B cell (primary cell): ENCODE results near the gene FBXW5. TPM values are rescaled to one million over a fixed set of nuclear protein-coding genes. Genes with fewer than 3 reads are reported as not detected.

Source experiments
- ATAC-seq: fragments of 200-7000 bp; cut with Tn5 transposase; one replicate; pipeline ENCODE4 v1.10.0; 2021; ENCODE audit warnings: low read depth, mild to moderate bottlenecking, moderate number of reproducible peaks, moderate library complexity
- CTCF ChIA-PET: fragments of 350-600 bp; sonication (Branson Sonifier 250); formaldehyde crosslinking; loops from one replicate; lab custom pipeline; 2021; ENCODE audit warnings: antibody characterized with exemption, inconsistent platforms; lab: Charles Lee
- POLR2A ChIA-PET: fragments of 350-600 bp; sonication (Branson Sonifier 250); formaldehyde crosslinking; loops from one replicate; lab custom pipeline; 2021; ENCODE audit warnings: antibody characterized with exemption; lab: Charles Lee
- DNase-seq: peaks from one replicate; pipeline ENCODE4 v3.0.0; 2013
- H2AFZ ChIP-seq: 2 replicates; pipeline ENCODE4 v1.6.1; 2012; ENCODE audit warnings: mild to moderate bottlenecking, low read depth, low read length; ENCODE audit not compliant: insufficient read depth, poor library complexity, severe bottlenecking
- H3K27ac ChIP-seq, 2 donors: 1 replicate in 1 of 2; 2 replicates in 1 of 2; pipeline ENCODE4 v1.5.1; 2012 to 2013; ENCODE audit warnings: low read length in 2 of 2, mild to moderate bottlenecking in 2 of 2, moderate library complexity in 1 of 2
- H3K27me3 ChIP-seq, 4 experiments: fragments of 200-600 bp in 1 of 4; sonication (generic) in 1 of 4; replicated peaks in 1 of 4; 1 replicate in 2 of 4; 2 replicates in 2 of 4; pipeline versions ENCODE4 v1.6.1 to v1.7.0; 2013 to 2016; ENCODE audit warnings: low read length in 3 of 4, mild to moderate bottlenecking in 2 of 4, mixed read lengths in 1 of 4, moderate library complexity in 1 of 4; ENCODE audit not compliant: insufficient read depth in 4 of 4, control insufficient read depth in 3 of 4; ENCODE audit errors: control extremely low read depth in 1 of 4
- H3K36me3 ChIP-seq, 2 experiments: replicated peaks in 1 of 2; 1 replicate in 1 of 2; 2 replicates in 1 of 2; pipeline versions ENCODE4 v1.6.1 to v1.7.1; 2013; ENCODE audit warnings: low read length in 1 of 2; ENCODE audit not compliant: insufficient read depth in 2 of 2, control insufficient read depth in 1 of 2; ENCODE audit errors: control extremely low read depth in 1 of 2, extremely low read depth in 1 of 2
- H3K4me1 ChIP-seq, 2 donors: fragments of 200-600 bp in 1 of 2; sonication (generic) in 1 of 2; 1 replicate in 1 of 2; 2 replicates in 1 of 2; pipeline versions ENCODE4 v1.5.1 to v1.6.1; 2013 to 2017; ENCODE audit warnings: low read length in 2 of 2; ENCODE audit not compliant: control insufficient read depth in 2 of 2, insufficient read depth in 2 of 2
- H3K4me2 ChIP-seq: replicated peaks from 2 replicates; pipeline ENCODE3; 2012; ENCODE audit warnings: mild to moderate bottlenecking, low read depth, low read length; ENCODE audit not compliant: poor library complexity, severe bottlenecking
- H3K4me3 ChIP-seq, 5 experiments: fragments of 200-600 bp in 1 of 5; sonication (generic) in 1 of 5; 1 replicate in 3 of 5; 2 replicates in 2 of 5; pipeline versions ENCODE4 v1.5.1 to v1.7.0; 2011 to 2016; ENCODE audit warnings: low read length in 4 of 5, mild to moderate bottlenecking in 4 of 5, low read depth in 2 of 5, control low read depth in 1 of 5, moderate library complexity in 1 of 5; ENCODE audit not compliant: insufficient read depth in 1 of 5; ENCODE audit errors: control extremely low read depth in 1 of 5, extremely low read depth in 1 of 5
- H3K79me2 ChIP-seq: fragments of 200-600 bp; sonication (generic); one replicate; pipeline ENCODE4 v1.6.0; 2016; ENCODE audit warnings: low read length; ENCODE audit not compliant: control insufficient read depth, insufficient read depth
- H3K9ac ChIP-seq: fragments of 200-600 bp; sonication (generic); 2 replicates; pipeline ENCODE4 v1.6.1; 2017; ENCODE audit warnings: mild to moderate bottlenecking, low read length, moderate library complexity
- H3K9me3 ChIP-seq, 3 donors: one replicate each; pipeline versions ENCODE4 v1.6.1 to v1.7.1; 2013; ENCODE audit warnings: low read length in 2 of 3; ENCODE audit not compliant: control insufficient read depth in 2 of 3, insufficient read depth in 1 of 3; ENCODE audit errors: control extremely low read depth in 1 of 3
- H4K20me1 ChIP-seq: 2 replicates; pipeline ENCODE4 v1.6.0; 2012; ENCODE audit warnings: mild to moderate bottlenecking, low read length; ENCODE audit not compliant: insufficient read depth, control insufficient read depth, poor library complexity, severe bottlenecking
- H3K27ac Mint-ChIP-seq: one replicate; pipeline ENCODE4 v1.8.0; 2021; ENCODE audit warnings: mixed read lengths
- H3K27me3 Mint-ChIP-seq: one replicate; pipeline ENCODE4 v1.8.0; 2021; ENCODE audit warnings: mixed read lengths
- H3K4me1 Mint-ChIP-seq: one replicate; pipeline ENCODE4 v1.8.0; 2021; ENCODE audit warnings: mixed read lengths
- H3K4me3 Mint-ChIP-seq: one replicate; pipeline ENCODE4 v1.8.0; 2021; ENCODE audit warnings: mixed read lengths
- H3K9me3 Mint-ChIP-seq: one replicate; pipeline ENCODE4 v1.8.0; 2022; ENCODE audit warnings: mixed read lengths; ENCODE audit not compliant: insufficient read depth
- CTCF ChIP-seq: fragments of 200-600 bp; IDR thresholded peaks from one replicate; pipeline ENCODE4 v1.8.0; 2022; ENCODE audit warnings: antibody characterized with exemption, mild to moderate bottlenecking
- EZH2 ChIP-seq: IDR thresholded peaks from 2 replicates; pipeline ENCODE4 v1.6.1; 2012; ENCODE audit warnings: borderline replicate concordance, low read depth, mild to moderate bottlenecking, moderate library complexity, low read length; ENCODE audit not compliant: insufficient read depth, poor library complexity, severe bottlenecking
- WGBS: methylation state at CpG from one replicate; pipeline ENCODE4 v1.1.5; 2013; ENCODE audit warnings: missing lambda C conversion rate; ENCODE audit not compliant: insufficient coverage; 5-methylcytosine and 5-hydroxymethylcytosine counted together
- intact Hi-C: fragments of 100-400 bp; cut with micrococcal nuclease; formaldehyde crosslinking; loops from one replicate; pipeline ENCODE4 v1.10.0; 2022
- polyA plus RNA-seq: library from polyadenylated mRNA; depleted of rRNA; stranded (reverse); fragments of >200 nt; gene quantifications from 2 replicates; pipeline ENCODE4 v1.2.3, GENCODE V29; 2012
- total RNA-seq, 2 donors: library from RNA; stranded (reverse); fragments of 120-200 nt in 1 of 2; gene quantifications; 1 replicate in 1 of 2; 2 replicates in 1 of 2; pipeline versions ENCODE4 v1.2.3 to v1.2.4, GENCODE V29; 2013 to 2022

FBXW5 gene
- total and polyA plus RNA-seq, 2 donors (not counting 1 experiment from before 2014, with no cell fraction given) = 99.6 to 195 TPM

- 95% methylated on average over 7 of the region's 9 CpGs for WGBS
- no peak overlapping the region for H3K4me3 Mint-ChIP-seq
- no peaks in the 10 kb centered on the region for H4K20me1 ChIP-seq
- peaks cover 0 to 7% (median under 1%) of the 10 kb centered on the region in 4 experiments for H3K27me3 ChIP-seq
- H3K27ac Mint-ChIP-seq = no peak overlapping the region
- H3K4me1 ChIP-seq = peaks cover 5 to 10% of the 10 kb centered on the region in 2 donors
- DNase-seq = no peak
- intact Hi-C loops = no loop called here
- no peak overlapping the region for H3K27ac ChIP-seq
- H3K9ac ChIP-seq = no peak overlapping the region
- POLR2A ChIA-PET = no interaction called here
- H3K4me1 Mint-ChIP-seq = peaks cover 11% of the 10 kb centered on the region
- H3K36me3 ChIP-seq = no peaks in the 10 kb centered on the region
- TF ChIP-seq CTCF = no peak
- TF ChIP-seq EZH2 = no peak
- H3K4me3 ChIP-seq = no peak overlapping the region
- ATAC-seq = no peak
- H3K9me3 ChIP-seq = peaks cover 0 to 2% (median 0%) of the 10 kb centered on the region in 3 donors
- H3K79me2 ChIP-seq = no peaks in the 10 kb centered on the region
- no peak overlapping the region for H3K4me2 ChIP-seq
- H3K27me3 Mint-ChIP-seq = peaks cover 5% of the 10 kb centered on the region
- CTCF ChIA-PET = interaction anchor here (0.8 kb wide), 1 partner anchor 70 kb away, joined by 3 read pairs; the partner anchor contains the start of gene FUT7
- H3K9me3 Mint-ChIP-seq = no peaks in the 10 kb centered on the region
- H2AFZ ChIP-seq = no peak overlapping the region
Measured at GRCh38 chr9:136962163-136962562, 17.6 kb upstream of the FBXW5 start.

- CTCF ChIA-PET = interaction anchor here (0.8 kb wide), 1 partner anchor 71 kb away, joined by 3 read pairs; the partner anchor contains the start of gene FUT7
- no peak for ATAC-seq
Measured at GRCh38 chr9:136961279-136962065, 16.9 kb upstream of the FBXW5 start.

More at GRCh38 chr9:136961279-136962065, 16.9 kb upstream of the FBXW5 start:
- H3K4me3 ChIP-seq = no peak overlapping the region
- Mint-ChIP-seq H3K4me1 (peaks cover 11% of the 10 kb centered on the region), H3K27ac (no peak overlapping the region), H3K27me3 (peaks cover 5% of the 10 kb centered on the region), H3K9me3 (no peaks in the 10 kb centered on the region), H3K4me3 (no peak overlapping the region)
- 81% methylated on average over 21 of the region's 23 CpGs for WGBS
- no peak overlapping the region for H2AFZ ChIP-seq
- no peak for TF ChIP-seq CTCF
- TF ChIP-seq EZH2 = no peak
- no peak overlapping the region for H3K4me2 ChIP-seq
- POLR2A ChIA-PET = no interaction called here
- H3K27ac ChIP-seq = no peak overlapping the region
- no peak for DNase-seq
- peaks cover 0 to 7% (median under 1%) of the 10 kb centered on the region in 4 experiments for H3K27me3 ChIP-seq
- peaks cover 0 to 2% (median 0%) of the 10 kb centered on the region in 3 donors for H3K9me3 ChIP-seq
- no peak overlapping the region for H3K9ac ChIP-seq
- intact Hi-C loops = no loop called here
- H3K79me2 ChIP-seq = no peaks in the 10 kb centered on the region
- peaks cover 5 to 10% of the 10 kb centered on the region in 2 donors for H3K4me1 ChIP-seq
- H4K20me1 ChIP-seq = no peaks in the 10 kb centered on the region
- no peaks in the 10 kb centered on the region for H3K36me3 ChIP-seq
